ENCODE results near the gene ALAS1.

Gene ALAS1

GRCh38 chr3:52198643-52199608 lies 966 bp downstream of the ALAS1 start:
- DNase-seq, result no peak
- Histone ChIP-seq H3K4me3 (ENCODE audit: low read depth, low read length) (peak overlapping the region; percentile 84), H3K27ac (no peak overlapping the region), H3K36me3 (replicated peaks) (peaks cover 25% of the 10 kb centered on the region), H3K27me3 (replicated peaks) (no peaks in the 10 kb centered on the region)
- no peak for TF ChIP-seq CTCF (IDR thresholded peaks at IDR 0.05; ENCODE audit: low read depth, low read length, missing control alignments)
- in situ Hi-C loops (cut with HindIII; ENCODE audit: low pct_ligation_motif_present, low sequenced_read_pairs), result no loop called here

- H3K36me3 ChIP-seq (replicated peaks), result peaks cover 46% of the 10 kb centered on the region
Observed at GRCh38 chr3:52200981-52201679, 3.2 kb downstream of the ALAS1 start.

GRCh38 chr3:52202384-52203077 lies 4.6 kb downstream of the ALAS1 start:
- no peaks in the 10 kb centered on the region for H3K27me3 ChIP-seq (replicated peaks)
- H3K27ac ChIP-seq, result no peak overlapping the region
- H3K4me3 ChIP-seq (ENCODE audit: low read depth, low read length), result no peak overlapping the region
- H3K36me3 ChIP-seq (replicated peaks), result peaks cover 56% of the 10 kb centered on the region
- in situ Hi-C loops (cut with HindIII; ENCODE audit: low pct_ligation_motif_present, low sequenced_read_pairs), result no loop called here
- no peak for DNase-seq
- no peak for TF ChIP-seq CTCF (IDR thresholded peaks at IDR 0.05; ENCODE audit: low read depth, low read length, missing control alignments)

More at GRCh38 chr3:52200981-52201679, 3.2 kb downstream of the ALAS1 start:
- in situ Hi-C loops (cut with HindIII; ENCODE audit: low pct_ligation_motif_present, low sequenced_read_pairs), result no loop called here
- H3K27ac ChIP-seq, result no peak overlapping the region
- TF ChIP-seq CTCF (IDR thresholded peaks at IDR 0.05; ENCODE audit: low read depth, low read length, missing control alignments), result no peak
- no peaks in the 10 kb centered on the region for H3K27me3 ChIP-seq (replicated peaks)
- no peak for DNase-seq
- no peak overlapping the region for H3K4me3 ChIP-seq (ENCODE audit: low read depth, low read length)

GRCh38 chr3:52203701-52204100 lies 5.7 kb downstream of the ALAS1 start:
- no peak for DNase-seq
- no peak overlapping the region for H3K4me3 ChIP-seq (ENCODE audit: low read depth, low read length)
- no peak for TF ChIP-seq CTCF (IDR thresholded peaks at IDR 0.05; ENCODE audit: low read depth, low read length, missing control alignments)
- in situ Hi-C loops (cut with HindIII; ENCODE audit: low pct_ligation_motif_present, low sequenced_read_pairs), result no loop called here
- H3K36me3 ChIP-seq (replicated peaks), result peaks cover 68% of the 10 kb centered on the region
- H3K27me3 ChIP-seq (replicated peaks), result no peaks in the 10 kb centered on the region
- no peak overlapping the region for H3K27ac ChIP-seq

GRCh38 chr3:52204337-52205073 lies 6.5 kb downstream of the ALAS1 start:
- Histone ChIP-seq H3K27ac (no peak overlapping the region), H3K36me3 (replicated peaks) (peaks cover 72% of the 10 kb centered on the region), H3K4me3 (ENCODE audit: low read depth, low read length) (no peak overlapping the region), H3K27me3 (replicated peaks) (no peaks in the 10 kb centered on the region)
- in situ Hi-C loops (cut with HindIII; ENCODE audit: low pct_ligation_motif_present, low sequenced_read_pairs), result no loop called here
- no peak for DNase-seq
- TF ChIP-seq CTCF (IDR thresholded peaks at IDR 0.05; ENCODE audit: low read depth, low read length, missing control alignments), result no peak

Data from brain microvascular endothelial cell (primary cell).